ENCODE measurements around the gene CAMK2D. TPM values are rescaled to one million over a fixed set of nuclear protein-coding genes. Genes with fewer than 3 reads are reported as not detected.

The CAMK2D gene
- total and polyA plus RNA-seq, 10 donors: 5.9 to 44.2 (median 33.3) TPM

DNA sequence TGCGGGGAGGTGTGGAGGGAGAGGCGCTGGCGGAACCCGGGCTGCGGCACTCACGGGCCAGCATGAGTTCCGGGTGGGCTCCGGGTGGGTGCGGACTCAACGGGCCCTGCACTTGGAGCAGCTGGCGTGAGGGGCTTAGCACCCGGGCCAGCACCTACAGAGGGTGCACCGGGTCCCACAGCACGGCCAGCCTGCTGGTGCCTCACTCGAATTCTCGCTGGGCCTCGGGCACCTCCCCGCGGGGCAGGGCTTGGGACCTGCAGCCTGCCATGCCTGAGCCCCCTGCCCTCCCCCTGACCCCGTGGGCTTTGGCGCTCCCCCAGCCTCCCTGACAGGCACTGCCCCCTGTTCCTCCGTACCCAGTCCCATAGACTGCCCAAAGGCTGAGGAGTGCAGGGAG, 10.8 kb upstream of the CAMK2D start:
- no peaks in the 10 kb centered on the region for H3K36me3 ChIP-seq
- peak; percentile 77 for DNase-seq
- peaks cover 0 to 8% (median 0%) of the 10 kb centered on the region in 6 donors for H3K4me1 ChIP-seq
- H3K9me3 ChIP-seq: peaks cover 0 to 5% (median 0%) of the 10 kb centered on the region in 8 donors
- H3K4me3 ChIP-seq: no peak overlapping the region
- no peaks in the 10 kb centered on the region for H3K27me3 ChIP-seq (replicated peaks in 1 of 7)
- 93 to 100% (median 97%) methylated on average over 1 to 22 of the region's 22 CpGs for WGBS, 5 donors
- intact Hi-C loops (cut with DNase I; ENCODE audit: low total_unique reads): loop anchor here (10.0 kb wide), 1 partner anchor 142 kb away; no protein-coding TSS in a partner anchor
- TF ChIP-seq POLR2AphosphoS5 (IDR thresholded peaks at IDR 0.05): no peak
- TF ChIP-seq POLR2A (IDR thresholded peaks at IDR 0.05): no peak
- TF ChIP-seq, protein P1, sequence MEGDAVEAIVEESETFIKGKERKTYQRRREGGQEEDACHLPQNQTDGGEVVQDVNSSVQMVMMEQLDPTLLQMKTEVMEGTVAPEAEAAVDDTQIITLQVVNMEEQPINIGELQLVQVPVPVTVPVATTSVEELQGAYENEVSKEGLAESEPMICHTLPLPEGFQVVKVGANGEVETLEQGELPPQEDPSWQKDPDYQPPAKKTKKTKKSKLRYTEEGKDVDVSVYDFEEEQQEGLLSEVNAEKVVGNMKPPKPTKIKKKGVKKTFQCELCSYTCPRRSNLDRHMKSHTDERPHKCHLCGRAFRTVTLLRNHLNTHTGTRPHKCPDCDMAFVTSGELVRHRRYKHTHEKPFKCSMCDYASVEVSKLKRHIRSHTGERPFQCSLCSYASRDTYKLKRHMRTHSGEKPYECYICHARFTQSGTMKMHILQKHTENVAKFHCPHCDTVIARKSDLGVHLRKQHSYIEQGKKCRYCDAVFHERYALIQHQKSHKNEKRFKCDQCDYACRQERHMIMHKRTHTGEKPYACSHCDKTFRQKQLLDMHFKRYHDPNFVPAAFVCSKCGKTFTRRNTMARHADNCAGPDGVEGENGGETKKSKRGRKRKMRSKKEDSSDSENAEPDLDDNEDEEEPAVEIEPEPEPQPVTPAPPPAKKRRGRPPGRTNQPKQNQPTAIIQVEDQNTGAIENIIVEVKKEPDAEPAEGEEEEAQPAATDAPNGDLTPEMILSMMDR (IDR thresholded peaks at IDR 0.05 in 8 of 11, conservative IDR thresholded peaks at IDR 0.05 in 3 of 11): no peak
- H3K27ac ChIP-seq: no peak overlapping the region

DNA sequence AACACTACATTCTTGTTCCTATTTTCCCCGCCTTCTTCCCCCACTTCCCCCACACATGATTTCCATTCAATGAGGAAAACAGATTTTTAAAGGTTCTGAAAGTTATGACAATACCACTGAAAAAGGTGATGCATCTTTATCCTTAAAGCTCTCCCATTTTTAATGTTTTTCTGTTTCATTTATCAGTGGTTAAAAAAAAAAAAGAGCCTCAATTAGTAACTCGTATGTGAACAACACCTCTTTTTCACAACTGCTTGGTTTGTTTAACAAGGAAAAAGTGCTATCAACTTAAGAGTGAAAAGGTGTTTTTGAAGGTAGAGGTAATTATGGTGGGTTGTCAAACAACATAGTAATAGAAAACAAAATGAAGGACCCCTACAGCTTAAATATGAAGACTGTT, 8.2 kb upstream of the CAMK2D start:
- WGBS, 5 donors: 77 to 87% (median 81%) methylated on average over 2 of the region's 2 CpGs
- intact Hi-C loops (cut with DNase I; ENCODE audit: low total_unique reads): loop anchor here (10.0 kb wide), 1 partner anchor 145 kb away; no protein-coding TSS in a partner anchor
- DNase-seq: no peak
- TF ChIP-seq POLR2AphosphoS5 (IDR thresholded peaks at IDR 0.05) (no peak), POLR2A (IDR thresholded peaks at IDR 0.05) (no peak)
- TF ChIP-seq, protein P1 (IDR thresholded peaks at IDR 0.05 in 8 of 11, conservative IDR thresholded peaks at IDR 0.05 in 3 of 11): no peak
- H3K4me3 ChIP-seq: no peak overlapping the region
- no peak overlapping the region for H3K27ac ChIP-seq
- H3K27me3 ChIP-seq (replicated peaks in 1 of 7): no peaks in the 10 kb centered on the region
- no peaks in the 10 kb centered on the region for H3K36me3 ChIP-seq
- peaks cover 0 to 8% (median 0%) of the 10 kb centered on the region in 6 donors for H3K4me1 ChIP-seq
- peaks cover 0 to 5% (median 0%) of the 10 kb centered on the region in 8 donors for H3K9me3 ChIP-seq

DNA sequence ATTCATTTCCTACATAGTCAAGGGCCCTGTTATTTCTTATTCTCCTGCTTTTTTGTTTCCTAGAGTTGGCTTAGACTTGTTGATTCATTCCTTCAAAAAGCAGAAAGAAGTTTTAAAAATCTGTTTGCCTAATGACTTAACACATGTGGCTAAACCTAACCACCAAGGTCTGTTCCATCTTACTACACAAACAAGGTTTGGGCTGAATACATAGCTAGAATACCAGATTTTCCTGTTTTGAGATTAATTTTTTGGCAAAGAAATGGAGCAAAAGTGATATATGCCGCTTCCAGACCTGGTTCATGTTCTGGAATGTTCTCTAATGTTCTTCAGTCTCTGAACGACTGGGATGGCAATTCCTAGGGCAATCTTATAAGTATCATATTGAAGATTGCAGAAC, 7.4 kb upstream of the CAMK2D start:
- H3K27me3 ChIP-seq (replicated peaks in 1 of 7): no peaks in the 10 kb centered on the region
- 87 to 97% (median 90%) methylated on average over 2 of the region's 2 CpGs for WGBS, 5 donors
- TF ChIP-seq POLR2A (IDR thresholded peaks at IDR 0.05) (no peak), POLR2AphosphoS5 (IDR thresholded peaks at IDR 0.05) (no peak)
- TF ChIP-seq, protein P1 (IDR thresholded peaks at IDR 0.05 in 8 of 11, conservative IDR thresholded peaks at IDR 0.05 in 3 of 11): no peak
- no peak overlapping the region for H3K4me3 ChIP-seq
- no peak for DNase-seq
- intact Hi-C loops (cut with DNase I; ENCODE audit: low total_unique reads): no loop called here
- no peaks in the 10 kb centered on the region for H3K36me3 ChIP-seq
- H3K9me3 ChIP-seq: peaks cover 0 to 5% (median 0%) of the 10 kb centered on the region in 8 donors
- no peak overlapping the region for H3K27ac ChIP-seq
- H3K4me1 ChIP-seq: peaks cover 0 to 8% (median 0%) of the 10 kb centered on the region in 6 donors

DNA sequence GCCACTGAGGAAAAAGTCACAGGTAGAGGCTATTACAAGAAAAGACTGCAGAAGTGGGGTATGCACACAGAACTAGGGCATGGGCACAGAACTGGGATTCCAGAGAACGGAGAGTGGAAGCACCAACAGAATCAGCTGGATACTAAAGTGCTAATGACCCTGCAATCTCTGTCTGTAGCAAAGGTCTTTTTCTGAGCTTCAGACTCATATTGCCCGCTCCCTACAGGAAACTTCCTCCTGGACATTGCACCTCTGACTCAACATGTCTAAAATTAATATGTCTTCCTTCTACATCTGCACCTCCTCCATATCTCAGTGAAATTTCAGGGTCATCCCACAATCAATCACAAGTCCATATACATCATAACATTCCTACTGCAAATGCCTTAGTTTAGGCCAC, 5.3 kb upstream of the CAMK2D start:
- no peak for DNase-seq
- 84 to 100% (median 92%) methylated on average over 1 to 2 of the region's 2 CpGs for WGBS, 5 donors
- intact Hi-C loops (cut with DNase I; ENCODE audit: low total_unique reads): no loop called here
- H3K36me3 ChIP-seq: no peaks in the 10 kb centered on the region
- H3K9me3 ChIP-seq: no peaks in the 10 kb centered on the region
- no peaks in the 10 kb centered on the region for H3K27me3 ChIP-seq (replicated peaks in 1 of 7)
- peaks cover 5 to 8% (median 6%) of the 10 kb centered on the region in 6 donors for H3K4me1 ChIP-seq
- H3K4me3 ChIP-seq: no peak overlapping the region
- no peak overlapping the region for H3K27ac ChIP-seq
- TF ChIP-seq, protein P1 (IDR thresholded peaks at IDR 0.05 in 8 of 11, conservative IDR thresholded peaks at IDR 0.05 in 3 of 11): no peak
- no peak for TF ChIP-seq POLR2A (IDR thresholded peaks at IDR 0.05)
- TF ChIP-seq POLR2AphosphoS5 (IDR thresholded peaks at IDR 0.05): no peak
